ENCODE data around the gene MTR. TPM values are rescaled to one million over a fixed set of nuclear protein-coding genes. Genes with fewer than 3 reads are reported as not detected.

The MTR gene
- polyA plus RNA-seq, 2 of the 4 experiments (the other 2 are of a cell fraction): 6.2 to 12.7 TPM

- CTCF ChIA-PET: no interaction called here
- Histone ChIP-seq H3K4me3 (no peak overlapping the region), H3K9me3 (no peaks in the 10 kb centered on the region), H3K27ac (no peak overlapping the region), H3K4me1 (peaks cover 7% of the 10 kb centered on the region), H3K4me2 (no peak overlapping the region)
- POLR2A ChIA-PET: no interaction called here
- ATAC-seq (no peak), DNase-seq (ENCODE audit: low read depth in 1 of 2, low spot score in 1 of 2) (no peak), FAIRE-seq (no peak)
- TF ChIP-seq SREBF2 (IDR thresholded peaks at IDR 0.05) (no peak), HMGXB4 (CRISPR knock-in tag; IDR thresholded peaks at IDR 0.05; ENCODE audit: borderline replicate concordance) (no peak), KDM5A (IDR thresholded peaks at IDR 0.05) (no peak)
- WGBS (ENCODE audit: missing lambda C conversion rate): 88% methylated on average over 8 of the region's 8 CpGs
Measured at GRCh38 chr1:236888903-236889302, 93.8 kb downstream of the MTR start.

GRCh38 chr1:236890152-236891056 lies 95.3 kb downstream of the MTR start:
- Histone ChIP-seq H3K4me3 (no peak overlapping the region), H3K4me2 (no peak overlapping the region), H3K9me3 (no peaks in the 10 kb centered on the region), H3K4me1 (peaks cover 7% of the 10 kb centered on the region), H3K27ac (no peak overlapping the region)
- DNase-seq (ENCODE audit: low read depth in 1 of 2, low spot score in 1 of 2) (no peak), ATAC-seq (no peak), FAIRE-seq (no peak)
- WGBS (ENCODE audit: missing lambda C conversion rate): 92% methylated on average over 24 of the region's 24 CpGs
- ChIA-PET CTCF (interaction anchor here (1.4 kb wide), 1 partner anchor 10 kb away, joined by 4 read pairs; no protein-coding TSS in a partner anchor), POLR2A (no interaction called here)
- TF ChIP-seq CHD4 (IDR thresholded peaks at IDR 0.05; ENCODE audit: borderline replicate concordance): no peak

- H3K27ac ChIP-seq: no peak overlapping the region
- FAIRE-seq (no peak), DNase-seq (ENCODE audit: low read depth in 1 of 2, low spot score in 1 of 2) (no peak), ATAC-seq (no peak)
- ChIA-PET CTCF (interaction anchor here (0.5 kb wide), 1 partner anchor 11 kb away, joined by 3 read pairs; no protein-coding TSS in a partner anchor), POLR2A (interaction anchor here (0.7 kb wide), 2 partner anchors 141 to 289 kb away, joined by 3 read pairs; partner anchors contain the start of gene HEATR1)
- TF ChIP-seq ZSCAN20 (CRISPR knock-in tag; IDR thresholded peaks at IDR 0.05): no peak
- TF ChIP-seq CHD4 (IDR thresholded peaks at IDR 0.05; ENCODE audit: borderline replicate concordance): no peak
- TF ChIP-seq BHLHE40 (IDR thresholded peaks at IDR 0.05; ENCODE audit: low read depth, low read length): no peak
- no peak for TF ChIP-seq MAFK (IDR thresholded peaks at IDR 0.05; ENCODE audit: partially characterized antibody)
- H3K4me1 ChIP-seq: peaks cover 7% of the 10 kb centered on the region
- no peaks in the 10 kb centered on the region for H3K9me3 ChIP-seq
- 86% methylated on average over 19 of the region's 19 CpGs for WGBS (ENCODE audit: missing lambda C conversion rate)
- H3K4me2 ChIP-seq: no peak overlapping the region
- no peak overlapping the region for H3K4me3 ChIP-seq
Measured at GRCh38 chr1:236893626-236894545, 98.8 kb downstream of the MTR start.

- ChIA-PET CTCF (no interaction called here), POLR2A (no interaction called here)
- WGBS (ENCODE audit: missing lambda C conversion rate): 92% methylated on average over 8 of the region's 8 CpGs
- no peak overlapping the region for H3K27ac ChIP-seq
- H3K4me2 ChIP-seq: no peak overlapping the region
- ATAC-seq (no peak), FAIRE-seq (no peak), DNase-seq (ENCODE audit: low read depth in 1 of 2, low spot score in 1 of 2) (no peak)
- no peaks in the 10 kb centered on the region for H3K9me3 ChIP-seq
- H3K4me1 ChIP-seq: peaks cover 7% of the 10 kb centered on the region
- H3K4me3 ChIP-seq: no peak overlapping the region
- no peak for TF ChIP-seq RFX5 (IDR thresholded peaks at IDR 0.05)
- no peak for TF ChIP-seq SMC3 (IDR thresholded peaks at IDR 0.05)
- TF ChIP-seq NR3C1 (IDR thresholded peaks at IDR 0.05): no peak
- no peak for TF ChIP-seq TFCP2L1 (CRISPR knock-in tag; IDR thresholded peaks at IDR 0.05)
- TF ChIP-seq HEYL (CRISPR knock-in tag; IDR thresholded peaks at IDR 0.05): no peak
- TF ChIP-seq NFE2L2 (conservative IDR thresholded peaks at IDR 0.05; ENCODE audit: low read length): no peak
- no peak for TF ChIP-seq HMGXB4 (CRISPR knock-in tag; IDR thresholded peaks at IDR 0.05; ENCODE audit: borderline replicate concordance)
- no peak for TF ChIP-seq MAFK (IDR thresholded peaks at IDR 0.05; ENCODE audit: partially characterized antibody)
- no peak for TF ChIP-seq ELK1 (IDR thresholded peaks at IDR 0.05; ENCODE audit: low read depth, low read length)
Measured at GRCh38 chr1:236895665-236896387, 100.7 kb downstream of the MTR start.
